ENCODE results near the gene MAL.

Gene MAL

DNA sequence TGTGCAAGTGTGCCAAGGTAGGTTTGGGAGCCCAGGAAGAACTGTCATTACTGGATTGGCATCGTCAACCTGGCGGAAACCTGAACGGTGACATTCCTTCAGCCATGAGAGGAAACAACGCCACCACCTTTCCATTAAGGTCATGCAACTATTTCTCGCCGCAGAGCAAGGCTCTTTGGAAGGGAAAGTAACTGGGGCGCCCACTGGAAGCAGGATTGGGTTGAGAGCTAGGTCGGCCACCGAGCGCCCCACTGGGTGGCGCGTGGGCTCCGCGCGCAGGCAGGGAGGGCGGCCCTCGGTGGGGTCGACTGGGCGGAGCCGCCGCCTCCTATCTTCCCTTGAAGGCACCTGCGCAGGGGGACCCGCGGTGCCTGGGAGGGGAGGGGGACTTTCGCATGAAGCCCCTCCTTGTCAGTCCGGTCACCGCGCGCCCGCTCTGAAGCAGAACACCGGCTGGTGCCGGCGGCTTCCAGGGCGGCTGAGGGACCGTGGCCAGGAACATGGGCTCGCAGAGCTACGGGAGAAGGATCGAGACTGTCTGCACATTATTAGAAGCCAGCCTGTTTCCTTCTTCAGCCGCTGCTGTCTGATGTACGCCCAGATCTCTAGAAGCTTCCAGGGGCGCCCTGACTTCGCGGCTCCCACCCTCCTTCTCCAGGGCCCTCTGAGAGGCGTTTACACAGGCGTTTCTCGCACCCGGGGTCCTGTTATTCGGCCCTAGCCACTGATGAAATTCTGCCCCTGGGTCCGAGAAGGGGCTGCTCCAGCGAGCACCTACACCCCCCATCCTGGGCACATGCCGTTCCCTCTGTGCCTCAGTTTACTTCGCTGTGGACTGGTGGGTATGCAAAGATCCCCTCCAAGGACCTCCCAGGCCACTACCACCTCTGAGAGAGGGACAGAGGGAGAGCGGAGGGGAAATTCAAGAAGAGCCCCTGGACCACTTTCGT lies 27.3 kb upstream of the MAL start:
- Histone ChIP-seq H3K27ac (ENCODE audit: low read depth, low read length, severe bottlenecking) (no peak overlapping the region), H3K9me3 (ENCODE audit: control insufficient read depth, low read length) (no peaks in the 10 kb centered on the region), H3K4me1 (ENCODE audit: control insufficient read depth, insufficient read depth, low read length, poor library complexity, severe bottlenecking) (no peaks in the 10 kb centered on the region), H3K4me3 (ENCODE audit: extremely low read depth, insufficient read depth, low read length, poor library complexity, severe bottlenecking) (no peak overlapping the region), H3K36me3 (ENCODE audit: control insufficient read depth, insufficient read depth, low read length) (no peaks in the 10 kb centered on the region)
- WGBS, 2 experiments (ENCODE audit: insufficient coverage in 2 of 2): 84 to 86% methylated on average over 49 to 51 of the region's 54 CpGs

- Histone ChIP-seq H3K36me3 (ENCODE audit: control insufficient read depth, insufficient read depth, low read length) (no peaks in the 10 kb centered on the region), H3K9me3 (ENCODE audit: control insufficient read depth, low read length) (no peaks in the 10 kb centered on the region), H3K4me1 (ENCODE audit: control insufficient read depth, insufficient read depth, low read length, poor library complexity, severe bottlenecking) (no peaks in the 10 kb centered on the region), H3K4me3 (ENCODE audit: extremely low read depth, insufficient read depth, low read length, poor library complexity, severe bottlenecking) (no peak overlapping the region), H3K27ac (ENCODE audit: low read depth, low read length, severe bottlenecking) (no peak overlapping the region)
- 92 to 100% methylated on average over 3 to 7 of the region's 7 CpGs for WGBS, 2 experiments (ENCODE audit: insufficient coverage in 2 of 2)
Measured at GRCh38 chr2:94999431-94999883, 26.1 kb upstream of the MAL start.

GRCh38 chr2:95001051-95001562 lies 24.4 kb upstream of the MAL start:
- WGBS, 2 experiments (ENCODE audit: insufficient coverage in 2 of 2): 72 to 84% methylated on average over 2 to 4 of the region's 5 CpGs
- Histone ChIP-seq H3K4me1 (ENCODE audit: control insufficient read depth, insufficient read depth, low read length, poor library complexity, severe bottlenecking) (no peaks in the 10 kb centered on the region), H3K4me3 (ENCODE audit: extremely low read depth, insufficient read depth, low read length, poor library complexity, severe bottlenecking) (no peak overlapping the region), H3K27ac (ENCODE audit: low read depth, low read length, severe bottlenecking) (no peak overlapping the region), H3K36me3 (ENCODE audit: control insufficient read depth, insufficient read depth, low read length) (no peaks in the 10 kb centered on the region), H3K9me3 (ENCODE audit: control insufficient read depth, low read length) (no peaks in the 10 kb centered on the region)

GRCh38 chr2:95001701-95002100 lies 23.8 kb upstream of the MAL start:
- H3K9me3 ChIP-seq (ENCODE audit: control insufficient read depth, low read length): no peaks in the 10 kb centered on the region
- no peak overlapping the region for H3K4me3 ChIP-seq (ENCODE audit: extremely low read depth, insufficient read depth, low read length, poor library complexity, severe bottlenecking)
- no peaks in the 10 kb centered on the region for H3K36me3 ChIP-seq (ENCODE audit: control insufficient read depth, insufficient read depth, low read length)
- H3K4me1 ChIP-seq (ENCODE audit: control insufficient read depth, insufficient read depth, low read length, poor library complexity, severe bottlenecking): no peaks in the 10 kb centered on the region
- WGBS, 2 experiments (ENCODE audit: insufficient coverage in 2 of 2): no CpG with 5 or more reads among the region's 2 CpGs
- H3K27ac ChIP-seq (ENCODE audit: low read depth, low read length, severe bottlenecking): no peak overlapping the region

- Histone ChIP-seq H3K9me3 (ENCODE audit: control insufficient read depth, low read length) (no peaks in the 10 kb centered on the region), H3K36me3 (ENCODE audit: control insufficient read depth, insufficient read depth, low read length) (no peaks in the 10 kb centered on the region), H3K27ac (ENCODE audit: low read depth, low read length, severe bottlenecking) (no peak overlapping the region), H3K4me3 (ENCODE audit: extremely low read depth, insufficient read depth, low read length, poor library complexity, severe bottlenecking) (no peak overlapping the region), H3K4me1 (ENCODE audit: control insufficient read depth, insufficient read depth, low read length, poor library complexity, severe bottlenecking) (no peaks in the 10 kb centered on the region)
- WGBS, 2 experiments (ENCODE audit: insufficient coverage in 2 of 2): 67 to 84% methylated on average over 3 to 5 of the region's 5 CpGs
Measured at GRCh38 chr2:95002498-95002897, 23.0 kb upstream of the MAL start.

- 86 to 91% methylated on average over 5 of the region's 5 CpGs for WGBS, 2 experiments (ENCODE audit: insufficient coverage in 2 of 2)
- H3K9me3 ChIP-seq (ENCODE audit: control insufficient read depth, low read length): no peaks in the 10 kb centered on the region
- no peak overlapping the region for H3K27ac ChIP-seq (ENCODE audit: low read depth, low read length, severe bottlenecking)
- H3K36me3 ChIP-seq (ENCODE audit: control insufficient read depth, insufficient read depth, low read length): no peaks in the 10 kb centered on the region
- H3K4me1 ChIP-seq (ENCODE audit: control insufficient read depth, insufficient read depth, low read length, poor library complexity, severe bottlenecking): no peaks in the 10 kb centered on the region
- no peak overlapping the region for H3K4me3 ChIP-seq (ENCODE audit: extremely low read depth, insufficient read depth, low read length, poor library complexity, severe bottlenecking)
Measured at GRCh38 chr2:95004287-95004686, 21.2 kb upstream of the MAL start.

DNA sequence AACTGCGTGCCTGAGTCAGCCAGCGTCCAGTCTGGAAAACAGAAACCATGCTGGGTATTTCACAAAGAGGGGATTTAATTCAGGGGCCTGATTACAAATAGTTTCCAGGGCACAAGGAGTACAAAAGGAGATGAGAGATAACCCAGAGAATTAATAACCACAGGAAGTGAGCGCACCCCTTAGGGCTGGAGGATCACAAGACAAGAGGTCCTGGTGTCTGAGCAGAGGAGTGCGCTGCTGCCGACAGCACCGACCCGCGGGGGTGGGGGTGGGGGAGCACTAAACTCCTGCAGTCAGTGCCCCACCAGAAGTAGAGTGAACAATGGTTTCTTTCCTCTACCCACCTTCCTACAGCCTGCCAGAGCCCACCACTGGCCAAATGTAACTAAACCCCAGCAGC lies 20.8 kb upstream of the MAL start:
- no peaks in the 10 kb centered on the region for H3K36me3 ChIP-seq (ENCODE audit: control insufficient read depth, insufficient read depth, low read length)
- H3K9me3 ChIP-seq (ENCODE audit: control insufficient read depth, low read length): no peaks in the 10 kb centered on the region
- H3K4me1 ChIP-seq (ENCODE audit: control insufficient read depth, insufficient read depth, low read length, poor library complexity, severe bottlenecking): no peaks in the 10 kb centered on the region
- 51 to 69% methylated on average over 3 to 8 of the region's 8 CpGs for WGBS, 2 experiments (ENCODE audit: insufficient coverage in 2 of 2)
- no peak overlapping the region for H3K4me3 ChIP-seq (ENCODE audit: extremely low read depth, insufficient read depth, low read length, poor library complexity, severe bottlenecking)
- no peak overlapping the region for H3K27ac ChIP-seq (ENCODE audit: low read depth, low read length, severe bottlenecking)

DNA sequence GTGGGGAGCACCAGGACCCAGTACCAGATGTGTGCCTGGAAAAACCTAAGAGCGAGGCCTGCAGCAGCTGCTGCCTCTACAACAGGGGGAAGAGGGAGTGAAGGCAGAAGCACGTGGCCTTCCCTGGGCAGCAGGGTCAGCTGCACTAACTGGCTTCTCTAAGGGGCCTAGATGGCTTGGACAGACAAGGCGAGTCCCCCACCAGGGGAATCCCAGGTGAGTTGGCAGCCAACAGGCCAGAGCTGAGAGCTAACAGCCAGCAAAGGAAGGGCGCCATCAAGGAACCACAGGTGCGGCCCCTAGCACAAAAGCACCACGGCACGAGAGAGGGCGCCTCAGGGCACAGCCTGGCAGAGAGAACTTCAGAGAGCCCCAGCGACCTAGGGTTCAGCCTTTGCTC lies 19.8 kb upstream of the MAL start:
- no peaks in the 10 kb centered on the region for H3K4me1 ChIP-seq (ENCODE audit: control insufficient read depth, insufficient read depth, low read length, poor library complexity, severe bottlenecking)
- no peak overlapping the region for H3K4me3 ChIP-seq (ENCODE audit: extremely low read depth, insufficient read depth, low read length, poor library complexity, severe bottlenecking)
- H3K36me3 ChIP-seq (ENCODE audit: control insufficient read depth, insufficient read depth, low read length): no peaks in the 10 kb centered on the region
- 83 to 85% methylated on average over 9 of the region's 9 CpGs for WGBS, 2 experiments (ENCODE audit: insufficient coverage in 2 of 2)
- no peak overlapping the region for H3K27ac ChIP-seq (ENCODE audit: low read depth, low read length, severe bottlenecking)
- no peaks in the 10 kb centered on the region for H3K9me3 ChIP-seq (ENCODE audit: control insufficient read depth, low read length)

GRCh38 chr2:95006588-95006987 lies 18.9 kb upstream of the MAL start:
- no peaks in the 10 kb centered on the region for H3K9me3 ChIP-seq (ENCODE audit: control insufficient read depth, low read length)
- H3K36me3 ChIP-seq (ENCODE audit: control insufficient read depth, insufficient read depth, low read length): no peaks in the 10 kb centered on the region
- 94% methylated on average over 2 of the region's 7 CpGs; no CpG with 5 or more reads in 1 of the 2 experiments for WGBS, 2 experiments (ENCODE audit: insufficient coverage in 2 of 2)
- no peak overlapping the region for H3K4me3 ChIP-seq (ENCODE audit: extremely low read depth, insufficient read depth, low read length, poor library complexity, severe bottlenecking)
- no peak overlapping the region for H3K27ac ChIP-seq (ENCODE audit: low read depth, low read length, severe bottlenecking)
- H3K4me1 ChIP-seq (ENCODE audit: control insufficient read depth, insufficient read depth, low read length, poor library complexity, severe bottlenecking): no peaks in the 10 kb centered on the region

DNA sequence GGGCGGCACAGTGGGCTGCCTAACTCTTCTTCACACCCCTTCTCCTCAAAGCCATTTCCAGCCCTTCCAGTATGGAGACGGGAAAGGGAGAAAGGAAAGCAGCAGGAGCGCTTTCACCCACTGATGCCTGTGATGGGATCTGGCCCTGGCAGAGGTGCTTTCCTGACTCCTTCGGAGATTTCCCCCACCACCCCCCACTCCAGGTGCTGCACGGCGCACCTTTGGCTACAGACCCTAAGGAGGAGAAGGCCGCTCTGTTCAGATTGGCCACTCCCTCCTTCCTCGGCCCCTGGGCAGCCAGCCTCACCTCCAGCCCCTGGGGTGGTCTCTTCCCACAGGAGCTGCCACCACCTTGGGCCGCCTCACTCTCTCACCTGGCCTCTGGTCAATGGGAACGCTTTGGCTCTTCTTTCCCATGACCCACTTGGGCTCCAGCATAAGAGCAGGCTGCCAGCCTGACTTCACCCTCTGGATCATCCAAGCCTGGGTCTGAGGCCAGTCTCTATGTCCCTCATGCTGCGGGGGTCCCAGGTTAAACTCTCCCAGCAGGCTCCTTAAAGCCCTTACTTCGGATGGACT lies 18.4 kb upstream of the MAL start:
- no peak overlapping the region for H3K27ac ChIP-seq (ENCODE audit: low read depth, low read length, severe bottlenecking)
- whole genome bisulfite sequencing, 2 experiments (ENCODE audit: insufficient coverage in 2 of 2): 89 to 91% methylated on average over 7 to 9 of the region's 12 CpGs
- no peaks in the 10 kb centered on the region for H3K9me3 ChIP-seq (ENCODE audit: control insufficient read depth, low read length)
- H3K36me3 ChIP-seq (ENCODE audit: control insufficient read depth, insufficient read depth, low read length): no peaks in the 10 kb centered on the region
- H3K4me1 ChIP-seq (ENCODE audit: control insufficient read depth, insufficient read depth, low read length, poor library complexity, severe bottlenecking): no peaks in the 10 kb centered on the region
- H3K4me3 ChIP-seq (ENCODE audit: extremely low read depth, insufficient read depth, low read length, poor library complexity, severe bottlenecking): no peak overlapping the region

DNA sequence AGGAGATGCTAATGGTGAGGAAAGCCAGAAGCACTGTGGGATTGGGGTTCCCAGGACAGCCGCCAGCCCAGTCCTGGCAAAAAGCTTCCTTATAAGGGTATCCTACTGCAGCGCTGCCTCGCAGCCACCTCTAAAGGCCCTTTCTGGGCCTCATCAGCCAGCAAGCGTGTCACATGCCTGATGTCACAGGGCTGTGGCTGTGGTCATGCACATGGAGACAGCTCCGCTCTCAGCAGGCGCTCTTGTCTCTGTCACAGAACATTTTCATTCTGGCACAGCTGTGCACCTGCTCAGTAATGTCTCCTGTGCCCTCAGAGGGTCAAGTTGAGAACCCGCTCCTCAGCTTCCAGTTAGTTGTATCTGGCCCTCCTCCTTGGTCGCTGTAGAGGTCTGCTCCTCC lies 17.7 kb upstream of the MAL start:
- Histone ChIP-seq H3K27ac (ENCODE audit: low read depth, low read length, severe bottlenecking) (no peak overlapping the region), H3K4me1 (ENCODE audit: control insufficient read depth, insufficient read depth, low read length, poor library complexity, severe bottlenecking) (no peaks in the 10 kb centered on the region), H3K36me3 (ENCODE audit: control insufficient read depth, insufficient read depth, low read length) (no peaks in the 10 kb centered on the region), H3K4me3 (ENCODE audit: extremely low read depth, insufficient read depth, low read length, poor library complexity, severe bottlenecking) (no peak overlapping the region), H3K9me3 (ENCODE audit: control insufficient read depth, low read length) (no peaks in the 10 kb centered on the region)
- WGBS, 2 experiments (ENCODE audit: insufficient coverage in 2 of 2): 94 to 95% methylated on average over 8 of the region's 8 CpGs

All from mesodermal cell (in vitro differentiated cells).